DOHH2 (cell line): ENCODE data around the gene LRMDA.

Source experiments
- H3F3A ChIP-seq: fragments of 200-600 bp; sonication (generic), shearing (Covaris generic); 2 replicates; pipeline ENCODE4 v1.6.0; 2016; ENCODE audit warnings: antibody characterized with exemption, mild to moderate bottlenecking; ENCODE audit not compliant: control insufficient read depth, insufficient read depth
- H3K27ac ChIP-seq: fragments of 200-600 bp; sonication (generic); 2 replicates; pipeline ENCODE4 v1.5.1; 2014; ENCODE audit warnings: low read depth, mild to moderate bottlenecking, low read length, moderate library complexity
- H3K27me3 ChIP-seq: fragments of 200-600 bp; sonication (generic); 2 replicates; pipeline ENCODE4 v1.6.1; 2014; ENCODE audit warnings: mild to moderate bottlenecking, low read length, mixed read lengths; ENCODE audit not compliant: control insufficient read depth
- H3K36me3 ChIP-seq: fragments of 200-600 bp; sonication (generic); 2 replicates; pipeline ENCODE4 v1.6.1; 2014; ENCODE audit warnings: mild to moderate bottlenecking, low read length, moderate library complexity, mixed read lengths; ENCODE audit not compliant: control insufficient read depth
- H3K4me1 ChIP-seq: fragments of 200-600 bp; sonication (generic); 2 replicates; pipeline ENCODE4 v1.6.1; 2014; ENCODE audit warnings: mild to moderate bottlenecking, low read length, mixed read lengths; ENCODE audit not compliant: control insufficient read depth
- H3K4me2 ChIP-seq: fragments of 200-600 bp; sonication (generic); 2 replicates; pipeline ENCODE4 v1.6.0; 2014; ENCODE audit warnings: mild to moderate bottlenecking, low read length, moderate library complexity
- H3K4me3 ChIP-seq: fragments of 200-600 bp; sonication (generic); 2 replicates; pipeline ENCODE4 v1.5.1; 2014; ENCODE audit warnings: mild to moderate bottlenecking, low read length, mixed read lengths
- H3K79me2 ChIP-seq: fragments of 200-600 bp; sonication (generic); 2 replicates; pipeline ENCODE4 v1.6.1; 2014; ENCODE audit warnings: mild to moderate bottlenecking, low read length, mixed read lengths; ENCODE audit not compliant: control insufficient read depth
- H3K9me2 ChIP-seq: fragments of 200-600 bp; sonication (generic); replicated peaks from 2 replicates; pipeline ENCODE4 v1.6.1; 2014; ENCODE audit warnings: mild to moderate bottlenecking, low read length, mixed read lengths; ENCODE audit not compliant: control insufficient read depth
- H3K9me3 ChIP-seq: fragments of 200-600 bp; sonication (generic); 2 replicates; pipeline ENCODE4 v1.6.1; 2014; ENCODE audit warnings: antibody characterized with exemption, low read length, mixed read lengths; ENCODE audit not compliant: control insufficient read depth, insufficient read depth
- H4K20me1 ChIP-seq: fragments of 200-600 bp; sonication (generic); 2 replicates; pipeline ENCODE4 v1.6.0; 2014; ENCODE audit warnings: low read depth, mild to moderate bottlenecking, antibody characterized with exemption, low read length, moderate library complexity; ENCODE audit not compliant: control insufficient read depth, insufficient read depth
- CTCF ChIP-seq: fragments of 200-600 bp; sonication (generic); IDR thresholded peaks from one replicate; pipeline ENCODE4 v1.5.1; 2014; ENCODE audit warnings: antibody characterized with exemption, mild to moderate bottlenecking, low read depth, low read length; ENCODE audit not compliant: poor library complexity, severe bottlenecking
- EZH2phosphoT487 ChIP-seq: fragments of 200-600 bp; sonication (generic); IDR thresholded peaks from 2 replicates; pipeline ENCODE4 v1.6.1; 2017; ENCODE audit warnings: borderline replicate concordance, mild to moderate bottlenecking, antibody characterized with exemption, low read length, moderate library complexity, mixed read lengths

LRMDA gene

GRCh38 chr10:76577455-76577854, 1146.0 kb downstream of the LRMDA start:
- H3K27ac ChIP-seq: no peak overlapping the region
- H3K9me3 ChIP-seq: no peaks in the 10 kb centered on the region
- no peaks in the 10 kb centered on the region for H3F3A ChIP-seq
- no peak overlapping the region for H3K4me2 ChIP-seq
- H3K4me1 ChIP-seq: no peaks in the 10 kb centered on the region
- H3K79me2 ChIP-seq: no peaks in the 10 kb centered on the region
- no peaks in the 10 kb centered on the region for H3K9me2 ChIP-seq
- no peak for TF ChIP-seq EZH2phosphoT487
- no peak for TF ChIP-seq CTCF
- H3K36me3 ChIP-seq: no peaks in the 10 kb centered on the region
- no peaks in the 10 kb centered on the region for H4K20me1 ChIP-seq
- no peak overlapping the region for H3K4me3 ChIP-seq
- H3K27me3 ChIP-seq: no peaks in the 10 kb centered on the region

- Histone ChIP-seq H3K4me3 (no peak overlapping the region), H3K9me2 (no peaks in the 10 kb centered on the region), H4K20me1 (no peaks in the 10 kb centered on the region), H3F3A (no peaks in the 10 kb centered on the region), H3K79me2 (no peaks in the 10 kb centered on the region), H3K27ac (no peak overlapping the region), H3K27me3 (no peaks in the 10 kb centered on the region), H3K36me3 (no peaks in the 10 kb centered on the region), H3K9me3 (no peaks in the 10 kb centered on the region), H3K4me2 (no peak overlapping the region), H3K4me1 (no peaks in the 10 kb centered on the region)
- TF ChIP-seq CTCF: no peak
Observed at GRCh38 chr10:76581506-76582256, 1150.3 kb downstream of the LRMDA start.

GRCh38 chr10:76582531-76582930, 1151.1 kb downstream of the LRMDA start:
- Histone ChIP-seq H3K36me3 (no peaks in the 10 kb centered on the region), H3K4me1 (no peaks in the 10 kb centered on the region), H3K27ac (no peak overlapping the region), H3K9me3 (no peaks in the 10 kb centered on the region), H3K4me3 (no peak overlapping the region), H3K27me3 (no peaks in the 10 kb centered on the region), H4K20me1 (no peaks in the 10 kb centered on the region), H3K79me2 (no peaks in the 10 kb centered on the region), H3K4me2 (no peak overlapping the region), H3K9me2 (no peaks in the 10 kb centered on the region), H3F3A (no peaks in the 10 kb centered on the region)
- TF ChIP-seq EZH2phosphoT487 (no peak), CTCF (no peak)
